IPS-18c (cell line): Measurements from ENCODE around the gene MEIKIN.

ENCODE experiments used
- H3K4me3 ChIP-seq: 2 replicates; pipeline ENCODE4 v1.7.0; 2013; ENCODE audit warnings: low read depth, mild to moderate bottlenecking, low read length, moderate library complexity; ENCODE audit not compliant: insufficient read depth
- H3K9me3 ChIP-seq: one replicate; pipeline ENCODE4 v1.6.1; 2013; ENCODE audit warnings: mild to moderate bottlenecking, low read length, moderate library complexity; ENCODE audit not compliant: control insufficient read depth, insufficient read depth

MEIKIN gene, protein sequence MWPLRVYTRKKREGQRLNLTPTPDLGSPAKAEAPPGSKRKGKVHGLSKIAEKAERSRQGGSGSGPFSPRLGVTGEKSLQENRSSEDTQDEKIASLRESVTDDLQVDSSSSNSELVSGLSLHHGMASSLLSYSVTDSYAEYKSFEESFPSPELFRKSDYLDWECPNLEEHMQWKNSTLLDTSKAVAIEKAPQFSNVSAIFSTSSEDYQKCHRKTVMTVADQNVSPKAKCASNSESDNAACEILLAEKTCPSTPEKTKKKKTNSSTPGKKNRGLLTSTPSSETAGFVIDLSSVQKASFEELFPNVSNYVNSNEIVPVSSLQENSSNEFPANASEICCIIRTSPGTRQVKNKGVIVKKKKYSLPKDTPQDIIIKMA

DNA sequence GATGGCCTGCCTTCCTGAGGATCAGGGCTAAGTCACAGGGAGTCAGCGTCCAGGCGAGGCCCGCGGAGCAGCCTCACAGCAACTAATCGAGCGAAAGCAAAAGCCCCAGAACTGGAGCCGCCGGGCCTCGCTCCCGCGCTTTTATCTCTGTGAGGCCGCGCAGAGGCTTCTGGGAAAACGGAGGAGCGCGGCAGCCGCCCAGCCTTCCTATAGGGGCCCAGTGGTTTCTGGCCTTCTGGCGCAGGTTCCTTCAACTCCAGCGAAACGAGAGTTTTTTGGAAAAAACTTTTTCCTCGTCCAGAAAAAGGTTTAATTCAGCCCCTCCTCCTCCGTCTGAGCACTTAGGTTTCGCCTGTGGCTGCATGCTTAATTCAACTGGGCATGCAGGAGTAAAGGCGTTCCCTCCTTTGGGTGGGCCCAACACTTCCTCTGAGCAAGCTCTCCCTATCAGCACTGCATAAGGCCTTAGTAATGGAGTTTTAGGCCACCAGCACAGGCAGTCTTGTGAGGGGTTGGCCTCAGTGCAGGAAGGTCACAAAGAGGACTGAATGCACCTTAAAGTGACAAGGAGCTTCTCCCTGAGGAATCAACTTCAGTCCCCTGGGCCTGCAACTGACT lies at the start of gene MEIKIN:
MEIKIN (minus strand) TSS at position 113 of the 618 bp plus-strand sequence. CDS start 158 bp downstream, outside the sequence.
- Histone ChIP-seq H3K4me3 (no peak within 1 kb of the TSS), H3K9me3 (no peaks in the 10 kb centered on the region)

DNA sequence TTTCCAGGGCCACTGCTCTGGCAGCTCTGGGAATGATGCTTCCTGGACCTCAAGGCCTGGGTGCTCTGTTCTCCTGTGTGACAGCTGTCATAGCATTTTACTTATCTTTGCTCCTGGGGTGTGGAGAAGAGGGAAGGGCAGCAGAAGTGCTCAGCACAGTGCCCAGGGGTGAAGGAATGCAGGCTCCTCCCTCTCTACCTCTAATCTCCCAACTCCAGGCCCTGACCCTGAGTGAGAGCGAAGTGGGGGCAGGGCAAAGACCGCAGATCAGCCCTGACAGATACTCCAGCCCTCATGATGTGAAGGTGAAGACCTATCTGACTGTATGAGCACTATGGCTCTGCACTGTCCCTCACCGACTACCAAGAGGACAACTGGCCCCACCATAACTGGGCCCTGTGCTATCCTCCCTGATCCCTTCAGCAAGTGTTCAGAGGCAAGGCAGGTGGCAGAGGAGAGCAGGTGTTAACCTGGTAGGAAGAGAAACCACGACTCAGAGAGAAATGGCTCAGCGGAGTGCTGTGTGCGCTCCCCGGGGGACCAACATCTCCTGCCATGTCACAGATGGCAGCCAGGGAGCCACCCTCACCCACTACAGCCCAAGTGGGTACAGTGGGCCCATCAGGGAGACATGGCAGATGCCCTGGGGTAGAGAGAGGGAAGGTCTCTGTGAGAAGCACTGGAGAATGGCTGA lies 49.2 kb upstream of the MEIKIN start:
- H3K4me3 ChIP-seq: no peak overlapping the region
- no peaks in the 10 kb centered on the region for H3K9me3 ChIP-seq

DNA sequence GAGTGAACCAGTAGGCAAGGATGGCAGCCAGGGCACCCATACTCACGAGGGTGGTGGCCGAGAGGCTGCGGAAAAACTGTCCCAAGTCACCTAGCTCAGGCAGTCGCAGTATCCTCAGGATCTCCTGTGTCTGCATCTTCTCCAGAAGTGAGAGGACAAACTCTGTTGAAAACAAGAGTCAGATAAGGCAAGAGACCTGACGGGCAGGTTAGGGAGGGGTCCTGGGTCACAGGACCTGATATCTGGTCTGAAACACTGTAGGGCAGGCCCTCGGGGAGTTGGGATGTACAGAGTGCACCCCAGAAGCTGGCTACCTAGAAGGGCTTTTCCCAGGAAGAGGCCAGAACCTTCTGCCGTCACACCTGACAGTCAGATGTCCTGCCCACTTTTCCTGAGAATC lies 48.6 kb upstream of the MEIKIN start:
- H3K4me3 ChIP-seq: no peak overlapping the region
- H3K9me3 ChIP-seq: no peaks in the 10 kb centered on the region

DNA sequence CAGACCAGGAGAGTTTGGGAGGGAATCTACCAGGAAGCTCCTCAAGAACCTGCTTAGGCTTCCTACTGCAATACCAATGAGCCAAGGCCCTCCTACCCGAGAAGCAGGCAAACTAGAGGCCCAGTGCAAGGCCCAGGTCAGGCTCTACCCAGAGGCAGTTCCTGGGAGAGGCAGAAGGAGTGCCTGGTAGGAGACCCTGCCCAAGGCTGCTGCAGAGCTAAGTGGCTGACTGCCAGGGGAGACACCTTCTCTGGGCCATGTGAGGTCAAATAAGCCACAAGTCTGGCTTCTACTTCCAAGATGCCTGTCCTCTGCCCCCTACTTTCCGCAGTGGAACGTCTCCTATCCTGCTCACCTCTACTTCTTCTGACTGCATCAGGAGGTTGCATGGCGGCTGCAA lies 48.2 kb upstream of the MEIKIN start:
- Histone ChIP-seq H3K4me3 (no peak overlapping the region), H3K9me3 (no peaks in the 10 kb centered on the region)

DNA sequence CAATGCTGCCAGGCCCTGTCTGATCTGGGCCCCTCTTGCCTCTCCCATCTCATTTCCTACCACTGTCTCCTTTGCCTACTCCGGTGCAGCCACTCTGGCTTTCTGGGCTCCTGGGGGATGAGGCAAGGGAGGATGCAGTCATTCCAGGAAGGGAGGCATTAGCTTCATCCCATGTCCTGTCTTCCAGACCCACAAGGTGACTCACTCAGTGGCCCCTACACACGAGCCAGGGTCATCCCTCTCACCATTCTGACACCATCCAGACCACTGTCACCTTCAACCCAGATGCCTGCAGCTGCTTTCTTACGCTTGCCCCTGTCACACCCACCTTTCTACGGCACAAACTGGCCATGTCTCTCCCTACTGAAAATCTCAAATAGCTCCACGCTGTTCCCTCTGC lies 46.9 kb upstream of the MEIKIN start:
- no peaks in the 10 kb centered on the region for H3K9me3 ChIP-seq
- no peak overlapping the region for H3K4me3 ChIP-seq

DNA sequence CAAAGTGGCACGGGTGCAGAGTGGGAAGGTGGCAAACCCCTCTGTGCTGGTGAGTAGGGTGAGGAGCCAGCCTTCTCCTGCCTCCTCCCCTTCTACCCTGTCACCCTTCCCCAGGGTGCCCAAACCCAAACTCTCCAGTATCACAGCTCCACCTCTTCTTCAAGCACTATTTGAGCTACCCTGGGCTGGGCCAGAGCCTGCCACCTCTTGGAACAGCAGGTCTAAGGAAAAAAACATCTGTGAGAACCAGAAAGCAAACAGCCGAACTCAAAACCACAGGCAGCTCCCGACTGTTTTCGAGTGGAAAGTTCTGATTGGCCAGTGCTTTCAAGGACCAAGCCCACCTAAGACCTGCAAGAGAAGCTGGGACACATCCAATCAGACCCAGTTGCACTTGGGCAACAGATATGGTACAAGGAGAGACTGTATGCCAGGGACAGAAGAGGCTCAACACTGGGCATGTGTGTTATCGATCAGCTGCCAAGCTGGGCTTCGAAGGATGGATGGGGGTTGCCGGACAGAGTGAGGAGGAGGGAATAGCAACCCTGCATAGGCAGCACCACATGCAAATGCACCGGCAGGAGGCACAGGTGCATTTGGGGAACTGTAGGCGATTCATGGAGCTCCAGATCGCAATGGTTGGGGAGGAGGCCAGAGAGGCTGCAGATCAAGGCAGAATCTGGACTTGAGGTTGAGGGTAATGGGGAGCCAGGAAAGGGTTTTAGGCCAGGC lies 46.3 kb upstream of the MEIKIN start:
- no peaks in the 10 kb centered on the region for H3K9me3 ChIP-seq

DNA sequence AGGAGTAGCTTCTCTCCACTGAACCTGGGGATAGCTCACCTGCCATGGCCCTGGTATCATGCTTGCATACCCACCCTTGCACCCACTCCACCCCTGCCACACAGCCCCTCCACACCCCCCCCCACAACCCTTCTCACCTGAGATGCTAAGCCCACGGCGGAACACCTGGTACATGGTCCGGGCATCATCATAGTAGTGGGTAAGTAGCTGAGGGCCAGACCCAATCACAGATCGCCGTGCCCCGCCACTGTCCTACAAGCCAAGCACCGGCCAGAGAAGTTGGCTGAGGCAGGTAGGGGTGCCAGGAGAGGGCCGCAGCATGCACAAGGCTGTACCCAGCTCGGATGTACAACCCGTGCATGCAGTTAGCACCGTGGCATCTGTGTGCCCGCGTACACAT lies 45.3 kb upstream of the MEIKIN start:
- Histone ChIP-seq H3K4me3 (no peak overlapping the region), H3K9me3 (no peaks in the 10 kb centered on the region)

More for the DNA sequence above, 46.3 kb upstream of the MEIKIN start:
- no peak overlapping the region for H3K4me3 ChIP-seq

DNA sequence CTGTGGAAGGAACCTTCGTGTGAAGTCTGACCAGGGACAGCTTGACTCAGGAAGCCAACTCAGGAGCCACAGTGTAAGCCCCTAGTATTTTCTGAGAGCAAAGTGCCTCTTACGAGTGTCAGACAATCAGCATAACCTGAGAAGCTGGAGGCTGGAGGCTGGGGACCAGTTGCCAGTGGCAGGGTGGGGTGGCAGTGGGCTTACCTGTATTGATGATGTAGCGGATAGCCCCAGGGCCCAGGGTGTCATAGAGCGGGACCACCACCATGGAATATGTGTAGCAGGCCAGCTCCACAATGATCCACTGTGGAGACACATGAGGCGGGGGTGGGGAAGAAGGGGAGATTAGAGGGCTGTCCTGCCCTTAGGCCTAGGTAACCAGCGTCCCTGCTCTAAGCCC lies 43.1 kb upstream of the MEIKIN start:
- H3K9me3 ChIP-seq: no peaks in the 10 kb centered on the region
- no peak overlapping the region for H3K4me3 ChIP-seq

DNA sequence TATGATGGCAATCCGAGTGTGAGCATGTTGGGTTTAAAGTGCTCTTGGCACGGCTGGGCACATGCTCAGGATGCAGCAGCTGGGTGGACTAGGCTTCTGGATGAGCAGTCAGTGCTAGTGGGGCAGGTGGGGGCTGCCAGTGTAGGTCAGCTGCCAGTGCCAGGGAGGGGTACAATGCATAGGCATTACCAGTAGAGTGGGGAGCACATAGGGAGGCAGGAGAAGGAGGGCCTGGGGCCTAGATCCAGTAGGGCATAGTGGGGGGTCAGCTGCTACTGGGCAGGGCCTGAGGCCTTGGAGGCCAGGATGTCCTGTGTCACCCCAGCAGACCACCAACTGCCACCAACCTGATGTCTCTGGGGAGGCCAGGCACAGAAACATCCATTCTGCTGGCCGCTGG lies 41.8 kb upstream of the MEIKIN start:
- no peak overlapping the region for H3K4me3 ChIP-seq
- no peaks in the 10 kb centered on the region for H3K9me3 ChIP-seq

DNA sequence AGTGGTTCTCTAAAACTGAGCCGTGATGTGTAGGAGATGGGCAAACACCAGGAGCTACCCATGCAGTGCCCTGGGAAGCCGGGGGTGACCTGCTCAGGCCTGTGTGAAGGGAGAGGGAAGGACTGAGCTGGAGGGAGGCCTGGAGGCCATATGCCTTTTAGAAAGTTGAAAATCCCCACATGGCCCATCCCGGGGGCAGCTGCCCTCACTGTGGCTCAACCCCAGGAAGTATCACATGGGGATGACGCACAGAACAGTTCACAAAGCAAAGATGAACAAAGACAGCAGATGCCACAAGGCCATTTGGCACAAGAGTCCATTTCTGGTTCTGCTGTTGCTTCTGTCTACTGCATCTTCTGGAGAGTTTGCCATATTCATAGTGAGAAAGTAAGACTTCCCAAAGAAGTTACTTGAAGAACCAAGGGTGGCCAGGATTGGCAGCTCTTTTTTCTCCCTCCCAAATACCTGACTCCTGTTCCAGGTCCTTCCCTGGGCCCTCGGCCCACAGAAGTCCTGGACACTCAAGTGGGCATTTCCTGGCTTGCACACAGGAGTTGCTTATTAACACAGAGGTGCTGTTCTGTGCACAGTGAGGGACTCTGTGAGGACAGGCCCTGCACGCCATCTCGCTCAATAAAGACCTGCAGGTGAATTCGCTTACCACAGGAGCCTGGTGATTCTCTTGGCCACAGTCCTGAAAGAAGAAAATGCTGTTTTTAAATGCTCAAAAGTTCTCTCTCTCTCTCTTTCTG lies 40.9 kb upstream of the MEIKIN start:
- H3K9me3 ChIP-seq: no peaks in the 10 kb centered on the region

DNA sequence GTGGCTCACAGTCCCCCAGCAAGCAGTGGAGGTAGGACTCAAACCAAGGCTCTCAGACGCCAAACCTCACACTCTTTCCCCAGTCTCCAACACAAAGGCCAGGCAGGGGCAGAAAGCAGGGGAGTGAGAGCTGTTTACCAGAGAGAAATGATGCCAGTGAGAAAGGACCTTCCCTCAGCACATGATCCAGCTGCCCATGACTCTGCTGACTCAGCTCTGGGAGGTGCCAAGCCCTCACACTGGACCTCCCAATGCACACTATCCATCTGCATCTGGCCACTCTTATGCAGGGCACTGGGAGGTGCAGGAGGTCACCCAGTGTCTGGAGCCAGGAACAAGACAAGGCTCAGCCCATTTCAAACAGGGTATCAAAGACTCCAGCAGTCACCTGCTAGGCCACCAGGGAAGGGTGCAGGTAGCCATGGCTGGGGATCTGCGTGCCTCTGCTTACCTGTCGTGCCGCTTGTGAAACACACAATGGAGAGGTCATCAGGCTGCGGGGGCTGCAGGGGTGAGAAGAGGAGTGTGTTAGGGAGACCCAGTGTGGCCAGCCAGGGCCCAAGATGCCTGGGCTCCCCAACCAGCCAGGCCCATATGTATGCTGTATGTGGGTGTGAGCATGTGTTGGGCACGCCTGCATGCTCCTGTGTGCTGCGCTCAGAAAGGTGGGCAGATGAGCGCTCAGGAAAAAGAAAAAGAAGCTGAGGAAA lies 39.6 kb upstream of the MEIKIN start:
- Histone ChIP-seq H3K9me3 (no peaks in the 10 kb centered on the region), H3K4me3 (no peak overlapping the region)

More for the DNA sequence above, 40.9 kb upstream of the MEIKIN start:
- H3K4me3 ChIP-seq: no peak overlapping the region

DNA sequence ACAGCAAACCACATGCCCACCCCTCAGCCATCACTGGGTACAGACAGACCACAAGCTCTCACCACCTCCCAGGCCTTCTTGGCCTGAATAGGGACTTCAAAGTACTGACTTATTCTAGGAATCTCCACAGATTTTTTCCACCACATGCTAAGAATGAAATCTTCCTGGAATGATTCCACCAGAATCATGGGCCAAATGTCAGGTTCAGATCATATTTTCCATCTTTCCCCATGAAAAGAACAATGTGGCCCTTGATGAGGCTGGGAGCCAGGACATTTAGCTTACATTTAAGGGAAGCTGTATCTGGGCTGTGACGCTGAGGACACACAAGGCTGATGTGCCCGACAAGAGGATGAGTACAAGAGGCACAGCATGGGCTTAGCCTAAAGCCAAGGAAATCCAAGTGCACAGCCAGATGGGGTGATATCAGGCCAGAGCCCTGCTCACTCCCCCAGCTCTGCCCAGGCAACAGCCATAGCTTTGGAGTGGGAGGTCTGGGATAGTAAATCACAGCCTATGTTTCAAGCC lies 37.8 kb upstream of the MEIKIN start:
- no peak overlapping the region for H3K4me3 ChIP-seq

DNA sequence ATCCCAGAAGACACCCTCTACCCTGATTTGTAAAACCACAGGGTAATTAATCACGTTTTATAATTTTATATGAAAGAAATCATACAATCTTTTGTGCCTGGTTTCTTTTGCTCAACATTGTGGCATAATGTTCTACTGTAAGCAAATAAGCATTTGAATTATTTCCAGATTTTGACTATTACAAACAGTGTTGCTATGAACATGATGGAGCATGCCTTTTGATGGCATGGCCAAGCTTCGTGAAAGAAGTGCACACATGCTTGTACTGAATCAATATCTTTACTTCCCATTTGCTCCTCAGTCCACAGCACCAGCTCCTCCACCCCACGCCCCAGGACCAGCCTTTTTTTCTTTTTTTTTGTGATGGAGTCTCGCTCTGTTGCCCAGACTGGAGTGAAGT lies 36.1 kb upstream of the MEIKIN start:
- no peaks in the 10 kb centered on the region for H3K9me3 ChIP-seq

More for the DNA sequence above, 37.8 kb upstream of the MEIKIN start:
- no peaks in the 10 kb centered on the region for H3K9me3 ChIP-seq

DNA sequence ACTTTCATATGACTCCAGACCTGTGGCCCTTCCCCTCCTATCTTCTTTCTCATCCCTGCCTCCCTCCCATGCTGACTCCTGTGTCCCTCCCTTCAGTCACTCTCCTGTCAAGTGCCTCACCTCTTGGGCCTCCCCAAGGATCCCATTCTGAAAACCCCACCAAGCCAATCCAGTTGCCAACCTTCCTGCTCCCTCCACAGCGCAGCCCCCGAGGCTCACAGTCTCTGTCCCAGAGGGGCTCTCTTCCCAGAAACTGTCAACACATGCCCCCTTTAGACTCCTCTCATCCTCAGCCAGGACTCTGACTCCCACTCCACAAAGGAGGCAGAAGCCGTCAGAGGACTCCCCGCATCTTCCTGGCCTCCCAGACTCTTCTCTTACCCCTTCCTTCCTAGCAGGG lies 35.2 kb upstream of the MEIKIN start:
- H3K4me3 ChIP-seq: no peak overlapping the region
- H3K9me3 ChIP-seq: no peaks in the 10 kb centered on the region

More for the DNA sequence above, 36.1 kb upstream of the MEIKIN start:
- H3K4me3 ChIP-seq: no peak overlapping the region

DNA sequence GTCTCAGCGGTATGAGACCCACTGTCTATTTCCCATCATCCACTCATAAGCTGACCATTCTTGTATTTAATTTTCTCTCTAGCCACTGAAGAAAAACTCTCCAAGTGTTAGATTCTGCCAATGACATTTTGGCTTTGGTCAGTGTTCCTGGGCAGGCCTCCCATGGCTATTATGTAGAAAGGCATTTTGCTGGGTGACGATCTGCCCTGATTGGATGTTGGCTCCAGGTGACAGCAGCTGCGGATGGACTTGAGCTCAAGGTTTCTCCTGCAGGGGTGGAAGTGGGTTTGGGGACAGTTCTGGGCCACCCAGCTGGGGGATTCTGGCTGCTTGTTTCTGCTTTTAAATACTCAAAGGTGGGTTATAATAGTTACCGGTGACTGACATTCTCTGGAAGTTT lies 34.4 kb upstream of the MEIKIN start:
- H3K9me3 ChIP-seq: no peaks in the 10 kb centered on the region
- H3K4me3 ChIP-seq: no peak overlapping the region

DNA sequence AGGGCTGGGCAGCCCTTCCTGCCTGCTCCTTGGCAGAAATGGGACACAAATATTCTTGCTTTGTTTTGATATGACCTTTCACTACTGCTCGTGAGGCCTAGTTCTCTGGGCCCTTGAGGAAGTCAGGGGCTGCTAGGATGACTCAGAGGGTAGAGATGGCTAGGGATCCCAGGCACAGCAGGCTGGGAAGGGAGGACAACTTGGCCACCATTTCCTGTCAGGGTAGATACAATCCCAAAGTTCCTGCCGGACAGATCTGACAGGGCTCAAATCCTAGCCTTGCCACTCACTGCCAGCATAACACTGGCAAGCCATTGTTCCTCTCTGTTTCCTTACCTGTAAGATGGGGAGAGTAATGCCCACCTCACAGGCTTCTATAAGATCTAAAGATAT lies 31.7 kb upstream of the MEIKIN start:
- H3K4me3 ChIP-seq: no peak overlapping the region
- no peaks in the 10 kb centered on the region for H3K9me3 ChIP-seq
